K562 (cell line): ENCODE data around the gene KNOP1. TPM values are rescaled to one million over a fixed set of nuclear protein-coding genes. Genes with fewer than 3 reads are reported as not detected.

Experiments
- ATAC-seq: fragments of 200-7000 bp; cut with Tn5 transposase; 3 replicates; pipeline ENCODE4 v1.9.1; 2020; ENCODE audit warnings: moderate library complexity
- BruUV-seq: library from RNA; stranded (reverse); fragments of 400-500 nt; replicated peaks from 2 replicates; lab custom pipeline; 2021; lab: Mats Ljungman, UMichigan
- CTCF ChIA-PET: fragments of 300-600 bp; formaldehyde crosslinking; extraction: SDS; loops from one replicate; lab custom pipeline; 2021; ENCODE audit warnings: low intra/inter-chr PET ratio; lab: Yijun Ruan, JAX
- POLR2A ChIA-PET: fragments of 300-600, 350-650 bp; sonication (Branson Sonifier 250); formaldehyde crosslinking; extraction: SDS; loops from one replicate; lab custom pipeline; 2021; ENCODE audit warnings: antibody characterized with exemption, inconsistent platforms; lab: Yijun Ruan, JAX
- DNase-seq, 4 experiments: peaks; one replicate each; pipeline versions ENCODE4 v3.0.0 to v3.0.0-alpha.2; 2011 to 2018; ENCODE audit warnings: low spot score in 3 of 4, mixed read lengths in 3 of 4; ENCODE audit errors: extremely low read depth in 1 of 4
- FAIRE-seq: peaks from 2 replicates; lab custom pipeline; 2011; peaks lifted over from hg19 to GRCh38; lab: Jason Lieb, UNC
- H2AFZ ChIP-seq: 2 replicates; pipeline ENCODE4 v1.6.0; 2011; ENCODE audit warnings: low read depth, low read length, control low read depth, inconsistent platforms
- H3K27ac ChIP-seq: fragments of 200-600 bp; 3 replicates; pipeline ENCODE4 v1.8.0; 2011; ENCODE audit warnings: low read depth, mild to moderate bottlenecking, control low read depth, inconsistent platforms, low read length, moderate library complexity, mixed read lengths; ENCODE audit errors: extremely low read depth
- H3K27me3 ChIP-seq, 2 experiments: fragments of 300-600 bp in 1 of 2; 2 replicates in 1 of 2; 3 replicates in 1 of 2; pipeline versions ENCODE4 v1.6.0 to v1.8.0; 2011; ENCODE audit warnings: inconsistent platforms in 2 of 2, low read length in 2 of 2, mild to moderate bottlenecking in 1 of 2, mixed read lengths in 1 of 2, moderate library complexity in 1 of 2; ENCODE audit not compliant: control insufficient read depth in 2 of 2, insufficient read depth in 2 of 2
- H3K36me3 ChIP-seq: fragments of 300-600 bp; 3 replicates; pipeline ENCODE4 v1.8.0; 2011; ENCODE audit warnings: mild to moderate bottlenecking, low read length, inconsistent platforms; ENCODE audit not compliant: control insufficient read depth, insufficient read depth
- H3K4me1 ChIP-seq, 2 experiments: fragments of 200-600 bp in 1 of 2; replicated peaks in 1 of 2; 2 replicates in 1 of 2; 3 replicates in 1 of 2; pipeline versions ENCODE4 v1.5.1 to v1.8.0; 2011; ENCODE audit warnings: inconsistent platforms in 2 of 2, low read length in 2 of 2, mild to moderate bottlenecking in 1 of 2, mixed read lengths in 1 of 2, moderate library complexity in 1 of 2; ENCODE audit not compliant: control insufficient read depth in 2 of 2, insufficient read depth in 2 of 2
- H3K4me2 ChIP-seq: 2 replicates; pipeline ENCODE4 v1.6.1; 2011; ENCODE audit warnings: low read length, control low read depth, inconsistent platforms, mixed read lengths; ENCODE audit not compliant: insufficient read depth
- H3K4me3 ChIP-seq: fragments of 200-600 bp; sonication (generic), shearing (Covaris generic); 2 replicates; pipeline ENCODE4 v1.5.1; 2016; ENCODE audit warnings: control low read depth, inconsistent platforms
- H3K79me2 ChIP-seq: fragments of 200-600 bp; 3 replicates; pipeline ENCODE4 v1.8.0; 2011; ENCODE audit warnings: low read length, inconsistent platforms; ENCODE audit not compliant: control insufficient read depth, insufficient read depth
- H3K9ac ChIP-seq, 2 experiments: 2 replicates each; pipeline versions ENCODE4 v1.6.0 to v1.6.1; 2011; ENCODE audit warnings: low read depth in 2 of 2, low read length in 2 of 2, control low read depth in 1 of 2, inconsistent platforms in 1 of 2, mild to moderate bottlenecking in 1 of 2, mixed read lengths in 1 of 2; ENCODE audit not compliant: insufficient read depth in 1 of 2
- H3K9me1 ChIP-seq: one replicate; pipeline ENCODE4 v1.6.0; 2011; ENCODE audit warnings: inconsistent platforms, mild to moderate bottlenecking, low read length, moderate library complexity; ENCODE audit not compliant: control insufficient read depth, insufficient read depth
- H3K9me3 ChIP-seq: replicated peaks from 2 replicates; pipeline ENCODE4 v1.5.1; 2011; ENCODE audit warnings: low read depth, low read length, inconsistent platforms; ENCODE audit not compliant: control insufficient read depth, insufficient read depth
- H4K20me1 ChIP-seq: replicated peaks from 2 replicates; pipeline ENCODE4 v1.6.1; 2011; ENCODE audit warnings: low read length, inconsistent platforms, mixed read lengths; ENCODE audit not compliant: control insufficient read depth, insufficient read depth
- ARID1B ChIP-seq: fragments of 450-650 bp; IDR thresholded peaks from 2 replicates; pipeline ENCODE4 v1.6.1; 2016; ENCODE audit warnings: antibody characterized with exemption, mild to moderate bottlenecking, inconsistent platforms
- BRD4 ChIP-seq: fragments of 200-600 bp; sonication (generic); IDR thresholded peaks from 2 replicates; pipeline ENCODE4 v1.6.1; 2017; ENCODE audit warnings: inconsistent platforms
- DMBX1 ChIP-seq: fragments of 250-450 bp; sonication (Bioruptor Pico); IDR thresholded peaks from 2 replicates; pipeline ENCODE4 v1.8.0; 2022; ENCODE audit warnings: inconsistent platforms, mild to moderate bottlenecking, moderate library complexity, borderline replicate concordance
- ETS1 ChIP-seq: conservative IDR thresholded peaks from 2 replicates; pipeline ENCODE4 v1.6.1; 2011; ENCODE audit warnings: low read depth, mild to moderate bottlenecking, low read length; ENCODE audit not compliant: control insufficient read depth
- HMG20B ChIP-seq: fragments of 250-450 bp; sonication (Bioruptor Pico); IDR thresholded peaks from 2 replicates; pipeline ENCODE4 v1.5.0; 2021; ENCODE audit warnings: mild to moderate bottlenecking
- MLLT1 ChIP-seq, 2 experiments: fragments of 450-650 bp; IDR thresholded peaks; 2 replicates each; pipeline ENCODE4 v1.6.1; 2016
- NFE2L1 ChIP-seq: fragments of 450-650 bp; IDR thresholded peaks from 2 replicates; pipeline ENCODE4 v1.6.1; 2016; ENCODE audit warnings: missing genetic modification characterization, low read depth, mild to moderate bottlenecking, missing compliant biosample characterization, moderate library complexity, borderline replicate concordance
- NFIC ChIP-seq: fragments of 450-650 bp; IDR thresholded peaks from 2 replicates; pipeline ENCODE4 v1.6.1; 2017; ENCODE audit warnings: mild to moderate bottlenecking, inconsistent platforms
- POLR2A ChIP-seq: fragments of 450-650 bp; conservative IDR thresholded peaks from 2 replicates; pipeline ENCODE4 v1.6.1; 2016
- POU5F1 ChIP-seq: fragments of 150-350 bp; IDR thresholded peaks from 2 replicates; pipeline ENCODE4 v1.6.1; 2014; ENCODE audit warnings: borderline replicate concordance, low read length, low read depth, mild to moderate bottlenecking; ENCODE audit not compliant: partially characterized antibody
- SETDB1 ChIP-seq: IDR thresholded peaks from one replicate; pipeline ENCODE4 v1.6.1; 2012; ENCODE audit warnings: low read length, control low read depth, inconsistent platforms
- SFPQ ChIP-seq: fragments of 200-400 bp; formaldehyde crosslinking; IDR thresholded peaks from 2 replicates; pipeline ENCODE4 v1.6.1; 2017; ENCODE audit warnings: mild to moderate bottlenecking, low read depth, low read length, moderate library complexity
- ZNF584 ChIP-seq: fragments of 200-800 bp; sonication (Bioruptor generic); IDR thresholded peaks from 2 replicates; pipeline ENCODE4 v1.6.1; 2016; ENCODE audit warnings: low read depth, mild to moderate bottlenecking, missing genetic modification characterization, missing compliant biosample characterization
- whole genome bisulfite sequencing: fragments of 100-300 bp; shearing (Covaris generic); methylation state at CpG from one replicate; pipeline ENCODE4 v1.1.6; 2016; ENCODE audit warnings: low coverage, mixed read lengths; ENCODE audit not compliant: insufficient coverage; ENCODE audit errors: missing lambda C conversion rate; 5-methylcytosine and 5-hydroxymethylcytosine counted together
- in situ Hi-C: fragments of 300-500 bp; cut with MboI; formaldehyde crosslinking; loops from 4 replicates; pipeline ENCODE4 v1.15.0; 2018; ENCODE audit warnings: inconsistent platforms, mixed read lengths
- intact Hi-C: fragments of 100-400 bp; cut with micrococcal nuclease; formaldehyde crosslinking; loops from 2 replicates; pipeline ENCODE4 v1.14.2; 2022
- polyA plus RNA-seq, 8 experiments: library from polyadenylated mRNA; depleted of rRNA in 4 of 8; stranded (reverse) in 5 of 8; unstranded in 3 of 8; fragments of >200 nt; fragmentation: Nextera tagmentation in 2 of 8; fragmentation: Illumina TruSeq in 1 of 8; extraction: Ambion mirVana in 2 of 8; extraction: Trizol in 1 of 8; gene quantifications; 2 replicates each; pipeline versions ENCODE4 v1.2.1 to v1.2.3, GENCODE V29; 2011 to 2014; ENCODE audit warnings: inconsistent platforms in 1 of 8, missing spikeins in 1 of 8
- total RNA-seq, 7 experiments: library from RNA; depleted of rRNA in 6 of 7; stranded (reverse); fragments of >200 nt in 6 of 7; fragmentation: Illumina TruSeq in 2 of 7; extraction: Trizol in 2 of 7; gene quantifications; 2 replicates each; pipeline versions ENCODE4 v1.2.1 to v1.2.3, GENCODE V29; 2011 to 2021; ENCODE audit warnings: low replicate concordance in 1 of 7

Gene KNOP1
- total and polyA plus RNA-seq, 9 of the 15 experiments (the other 6 are each of a cell fraction or from before 2014, with no cell fraction given): 22.4 to 57.6 (median 39.3) TPM

GRCh38 chr16:19767497-19767896 lies 49.5 kb upstream of the KNOP1 start:
- no TSS peak for BruUV-seq
- CTCF ChIA-PET: no interaction called here
- intact Hi-C loops: no loop called here

More at GRCh38 chr16:19767497-19767896, 49.5 kb upstream of the KNOP1 start:
- Histone ChIP-seq H3K27me3 (no peaks in the 10 kb centered on the region), H3K9me1 (no peaks in the 10 kb centered on the region), H3K79me2 (no peaks in the 10 kb centered on the region), H4K20me1 (no peaks in the 10 kb centered on the region), H2AFZ (no peak overlapping the region), H3K27ac (no peak overlapping the region), H3K4me3 (no peak overlapping the region), H3K9ac (no peak overlapping the region), H3K4me1 (no peaks in the 10 kb centered on the region), H3K9me3 (no peaks in the 10 kb centered on the region), H3K36me3 (no peaks in the 10 kb centered on the region), H3K4me2 (no peak overlapping the region)
- ATAC-seq: no peak
- no peak for FAIRE-seq
- POLR2A ChIA-PET: no interaction called here
- no peak for TF ChIP-seq POU5F1
- no peak for TF ChIP-seq ETS1
- no peak for TF ChIP-seq SFPQ
- TF ChIP-seq HMG20B (CRISPR knock-in tag): no peak
- TF ChIP-seq DMBX1: no peak
- TF ChIP-seq NFE2L1 (tag): no peak
- TF ChIP-seq POLR2A: no peak
- TF ChIP-seq ARID1B: no peak
- TF ChIP-seq ZNF584 (CRISPR knock-in tag): no peak
- TF ChIP-seq BRD4: no peak
- no peak for TF ChIP-seq NFIC
- no peak for TF ChIP-seq MLLT1 (IDR thresholded peaks at IDR 0.05)
- TF ChIP-seq SETDB1: no peak
- 43% methylated on average over 13 of the region's 13 CpGs for WGBS
- in situ Hi-C loops: no loop called here
- no peak for DNase-seq
